ENCODE results near the gene BMPER. TPM values are rescaled to one million over a fixed set of nuclear protein-coding genes. Genes with fewer than 3 reads are reported as not detected.

The BMPER gene
- total and polyA plus RNA-seq, 2 of the 8 experiments (the other 6 are each of a cell fraction or from before 2014, with no cell fraction given) = 0.33 to 0.69 TPM

GRCh38 chr7:33981226-33981625 lies 75.9 kb downstream of the BMPER start (continued):
- TF ChIP-seq BRCA1 (IDR thresholded peaks at IDR 0.05; ENCODE audit: low read depth, low read length) (no peak), GTF2F1 (IDR thresholded peaks at IDR 0.05; ENCODE audit: borderline replicate concordance, low read depth, low read length) (no peak), SP4 (IDR thresholded peaks at IDR 0.05; ENCODE audit: low read length) (no peak)

Measured in H1 (cell line).